MCF 10A (cell line): Measurements from ENCODE around the gene DGKH. TPM values are rescaled to one million over a fixed set of nuclear protein-coding genes. Genes with fewer than 3 reads are reported as not detected.
"Not testable (repeated sequence)": the region's sequence is repeated elsewhere in the genome, so short reads cannot be mapped to it uniquely, and the experiment has no call there.

Experiments
- BruUV-seq: library from RNA; stranded (reverse); fragments of 400-500 nt; replicated peaks from 2 replicates; lab custom pipeline; 2021; lab: Mats Ljungman, UMichigan
- CTCF ChIA-PET: fragments of 300-600 bp; sonication (Branson Sonifier 250); formaldehyde crosslinking; extraction: SDS; loops from one replicate; lab custom pipeline; 2021; ENCODE audit warnings: antibody characterized with exemption, inconsistent platforms; lab: Yijun Ruan, JAX
- POLR2A ChIA-PET: fragments of 300-600, 350-650 bp; sonication (Branson Sonifier 250); formaldehyde crosslinking; extraction: SDS; loops from one replicate; lab custom pipeline; 2020; ENCODE audit warnings: antibody characterized with exemption, inconsistent platforms; lab: Yijun Ruan, JAX
- DNase-seq: peaks from one replicate; pipeline ENCODE4 v3.0.0-alpha.2; 2018; ENCODE audit not compliant: unreplicated experiment
- H3K27ac Mint-ChIP-seq: one replicate; pipeline ENCODE4 v1.8.0; 2022; ENCODE audit warnings: mild to moderate bottlenecking, low read depth, mixed read lengths; ENCODE audit not compliant: unreplicated experiment
- H3K27me3 Mint-ChIP-seq: one replicate; pipeline ENCODE4 v1.8.0; 2022; ENCODE audit warnings: mixed read lengths; ENCODE audit not compliant: insufficient read depth, unreplicated experiment
- H3K36me3 Mint-ChIP-seq: one replicate; pipeline ENCODE4 v1.8.0; 2022; ENCODE audit warnings: mild to moderate bottlenecking, moderate library complexity, mixed read lengths; ENCODE audit not compliant: insufficient read depth, unreplicated experiment
- H3K4me1 Mint-ChIP-seq: one replicate; pipeline ENCODE4 v1.8.0; 2022; ENCODE audit warnings: mixed read lengths; ENCODE audit not compliant: insufficient read depth, unreplicated experiment
- H3K4me3 Mint-ChIP-seq: one replicate; pipeline ENCODE4 v1.8.0; 2022; ENCODE audit warnings: mild to moderate bottlenecking, moderate library complexity, mixed read lengths; ENCODE audit not compliant: unreplicated experiment
- H3K9me3 Mint-ChIP-seq: one replicate; pipeline ENCODE4 v1.8.0; 2022; ENCODE audit warnings: mixed read lengths; ENCODE audit not compliant: unreplicated experiment
- intact Hi-C: fragments of 100-400 bp; cut with micrococcal nuclease; formaldehyde crosslinking; loops from 2 replicates; pipeline ENCODE4 v1.14.1; 2022
- total RNA-seq: library from RNA; stranded (reverse); gene quantifications from 2 replicates; pipeline ENCODE4 v1.2.3, GENCODE V29; 2022
- TF ChIP-seq, protein P1 (sequence below): fragments of 200-600 bp; IDR thresholded peaks from one replicate; pipeline ENCODE4 v1.8.0; 2022; ENCODE audit warnings: antibody characterized with exemption, mild to moderate bottlenecking; ENCODE audit not compliant: unreplicated experiment

The DGKH gene
- total RNA-seq, 1 experiment from 2014 or later = 22.3 TPM

GRCh38 chr13:42152495-42152894 lies 104.0 kb downstream of the DGKH start:
- POLR2A ChIA-PET = no interaction called here

DNA sequence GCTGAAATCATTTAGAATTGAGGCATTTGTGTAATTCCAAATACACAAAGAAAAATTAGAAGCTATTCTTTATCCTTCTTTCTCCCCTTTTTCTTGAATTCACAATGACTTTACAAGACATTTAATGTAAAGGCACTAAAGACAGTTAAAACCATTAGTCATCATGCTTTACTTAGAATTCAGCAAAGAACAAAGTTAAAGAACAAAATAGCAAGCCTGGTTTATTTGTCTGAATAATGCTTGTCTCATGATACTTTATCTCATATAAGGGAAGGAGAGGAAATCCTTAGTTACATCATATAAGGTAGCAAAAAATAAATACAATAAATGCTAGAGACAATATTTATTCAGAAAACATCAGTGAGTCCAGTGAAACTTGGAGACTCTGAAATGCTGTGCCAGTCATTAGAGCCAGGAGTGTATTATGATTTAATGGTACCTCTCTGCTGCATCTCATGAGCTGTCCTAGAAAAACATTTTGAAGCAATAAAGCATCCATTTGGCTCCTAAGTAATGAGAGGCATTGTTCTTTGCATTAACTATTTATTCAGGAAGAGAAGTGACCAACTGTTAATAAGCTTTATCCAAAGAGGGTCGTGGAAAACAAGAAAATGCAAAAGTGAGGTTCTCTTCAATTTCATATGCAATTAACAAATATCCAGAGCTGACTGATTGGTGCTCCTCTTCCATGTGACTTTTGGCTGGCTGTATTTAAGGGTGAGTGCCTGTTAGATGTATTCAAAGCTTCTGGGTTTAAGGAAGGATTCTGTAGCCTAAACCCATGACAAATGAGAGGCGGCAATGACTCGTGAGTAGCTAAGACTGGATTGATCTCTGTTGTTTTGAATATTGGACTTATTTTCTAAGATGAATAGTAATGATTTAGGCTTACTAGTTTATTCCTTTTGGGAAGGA lies 105.0 kb downstream of the DGKH start:
- Mint-ChIP-seq H3K9me3 (no peaks in the 10 kb centered on the region), H3K4me1 (no peaks in the 10 kb centered on the region), H3K4me3 (no peak overlapping the region), H3K27ac (no peak overlapping the region), H3K27me3 (no peaks in the 10 kb centered on the region), H3K36me3 (peaks cover 9% of the 10 kb centered on the region)
- ChIA-PET POLR2A (interaction anchor here (0.7 kb wide), 1 partner anchor 31 kb away, joined by 3 read pairs; no protein-coding TSS in a partner anchor), CTCF (no interaction called here)
- intact Hi-C loops = no loop called here
- DNase-seq = no peak
- TF ChIP-seq, protein P1, sequence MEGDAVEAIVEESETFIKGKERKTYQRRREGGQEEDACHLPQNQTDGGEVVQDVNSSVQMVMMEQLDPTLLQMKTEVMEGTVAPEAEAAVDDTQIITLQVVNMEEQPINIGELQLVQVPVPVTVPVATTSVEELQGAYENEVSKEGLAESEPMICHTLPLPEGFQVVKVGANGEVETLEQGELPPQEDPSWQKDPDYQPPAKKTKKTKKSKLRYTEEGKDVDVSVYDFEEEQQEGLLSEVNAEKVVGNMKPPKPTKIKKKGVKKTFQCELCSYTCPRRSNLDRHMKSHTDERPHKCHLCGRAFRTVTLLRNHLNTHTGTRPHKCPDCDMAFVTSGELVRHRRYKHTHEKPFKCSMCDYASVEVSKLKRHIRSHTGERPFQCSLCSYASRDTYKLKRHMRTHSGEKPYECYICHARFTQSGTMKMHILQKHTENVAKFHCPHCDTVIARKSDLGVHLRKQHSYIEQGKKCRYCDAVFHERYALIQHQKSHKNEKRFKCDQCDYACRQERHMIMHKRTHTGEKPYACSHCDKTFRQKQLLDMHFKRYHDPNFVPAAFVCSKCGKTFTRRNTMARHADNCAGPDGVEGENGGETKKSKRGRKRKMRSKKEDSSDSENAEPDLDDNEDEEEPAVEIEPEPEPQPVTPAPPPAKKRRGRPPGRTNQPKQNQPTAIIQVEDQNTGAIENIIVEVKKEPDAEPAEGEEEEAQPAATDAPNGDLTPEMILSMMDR = no peak
- no TSS peak for BruUV-seq

More at GRCh38 chr13:42152495-42152894, 104.0 kb downstream of the DGKH start:
- CTCF ChIA-PET = no interaction called here
- TF ChIP-seq, protein P1 = no peak
- H3K9me3 Mint-ChIP-seq = no peaks in the 10 kb centered on the region
- DNase-seq = no peak
- H3K4me3 Mint-ChIP-seq = no peak overlapping the region
- no TSS peak for BruUV-seq
- no peak overlapping the region for H3K27ac Mint-ChIP-seq
- intact Hi-C loops = no loop called here
- H3K4me1 Mint-ChIP-seq = no peaks in the 10 kb centered on the region
- H3K36me3 Mint-ChIP-seq = peaks cover 9% of the 10 kb centered on the region
- H3K27me3 Mint-ChIP-seq = no peaks in the 10 kb centered on the region

DNA sequence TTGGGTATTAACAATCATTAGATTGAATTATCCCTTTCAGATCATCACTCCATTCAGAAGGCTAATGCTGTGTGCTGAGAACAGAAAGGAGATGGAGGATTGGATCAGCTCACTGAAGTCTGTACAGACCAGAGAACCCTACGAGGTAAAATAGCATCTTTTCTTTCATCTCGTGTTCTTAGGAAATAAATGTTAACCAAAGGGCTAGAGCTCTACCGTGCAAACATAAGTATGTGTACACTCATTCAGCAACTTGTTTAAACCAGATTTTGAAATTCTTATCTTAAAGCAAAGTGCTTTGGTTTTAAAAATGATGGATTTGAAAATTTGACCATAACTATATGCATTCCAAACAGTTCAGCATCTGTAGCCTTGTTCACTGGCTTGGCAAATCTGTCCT lies 106.8 kb downstream of the DGKH start:
- no peaks in the 10 kb centered on the region for H3K9me3 Mint-ChIP-seq
- no peaks in the 10 kb centered on the region for H3K4me1 Mint-ChIP-seq
- H3K27ac Mint-ChIP-seq = no peak overlapping the region
- ChIA-PET POLR2A (interaction anchor here (0.7 kb wide), 1 partner anchor 410 kb away, joined by 3 read pairs; no protein-coding TSS in a partner anchor), CTCF (no interaction called here)
- BruUV-seq = no TSS peak
- DNase-seq = no peak
- peaks cover 22% of the 10 kb centered on the region for H3K36me3 Mint-ChIP-seq
- H3K4me3 Mint-ChIP-seq = no peak overlapping the region
- no peaks in the 10 kb centered on the region for H3K27me3 Mint-ChIP-seq
- intact Hi-C loops = no loop called here
- TF ChIP-seq, protein P1 = no peak

DNA sequence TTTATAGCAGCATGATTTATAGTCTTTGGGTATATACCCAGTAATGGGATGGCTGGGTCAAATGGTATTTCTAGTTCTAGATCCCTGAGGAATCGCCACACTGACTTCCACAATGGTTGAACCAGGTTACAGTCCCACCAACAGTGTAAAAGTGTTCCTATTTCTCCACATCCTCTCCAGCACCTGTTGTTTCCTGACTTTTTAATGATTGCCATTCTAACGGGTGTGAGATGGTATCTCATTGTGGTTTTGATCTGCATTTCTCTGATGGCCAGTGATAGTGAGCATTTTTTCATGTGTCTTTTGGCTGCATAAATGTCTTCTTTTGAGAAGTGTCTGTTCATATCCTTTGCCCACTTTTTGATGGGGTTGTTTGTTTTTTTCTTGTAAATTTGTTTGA lies 114.9 kb downstream of the DGKH start:
- BruUV-seq, CTCF ChIA-PET, H3K9me3 Mint-ChIP-seq, H3K4me1 Mint-ChIP-seq, DNase-seq, H3K27ac Mint-ChIP-seq, H3K4me3 Mint-ChIP-seq, POLR2A ChIA-PET, H3K27me3 Mint-ChIP-seq, intact Hi-C loops: not testable (repeated sequence)
- H3K36me3 Mint-ChIP-seq = peaks cover 38% of the 10 kb centered on the region

GRCh38 chr13:42163910-42164309 lies 115.5 kb downstream of the DGKH start:
- intact Hi-C loops, H3K4me1 Mint-ChIP-seq, DNase-seq, H3K9me3 Mint-ChIP-seq, H3K27me3 Mint-ChIP-seq, H3K27ac Mint-ChIP-seq, BruUV-seq, H3K4me3 Mint-ChIP-seq, POLR2A ChIA-PET, CTCF ChIA-PET: not testable (repeated sequence)
- peaks cover 38% of the 10 kb centered on the region for H3K36me3 Mint-ChIP-seq
